ENCODE results near the gene PLEKHA4.

PLEKHA4 gene, protein sequence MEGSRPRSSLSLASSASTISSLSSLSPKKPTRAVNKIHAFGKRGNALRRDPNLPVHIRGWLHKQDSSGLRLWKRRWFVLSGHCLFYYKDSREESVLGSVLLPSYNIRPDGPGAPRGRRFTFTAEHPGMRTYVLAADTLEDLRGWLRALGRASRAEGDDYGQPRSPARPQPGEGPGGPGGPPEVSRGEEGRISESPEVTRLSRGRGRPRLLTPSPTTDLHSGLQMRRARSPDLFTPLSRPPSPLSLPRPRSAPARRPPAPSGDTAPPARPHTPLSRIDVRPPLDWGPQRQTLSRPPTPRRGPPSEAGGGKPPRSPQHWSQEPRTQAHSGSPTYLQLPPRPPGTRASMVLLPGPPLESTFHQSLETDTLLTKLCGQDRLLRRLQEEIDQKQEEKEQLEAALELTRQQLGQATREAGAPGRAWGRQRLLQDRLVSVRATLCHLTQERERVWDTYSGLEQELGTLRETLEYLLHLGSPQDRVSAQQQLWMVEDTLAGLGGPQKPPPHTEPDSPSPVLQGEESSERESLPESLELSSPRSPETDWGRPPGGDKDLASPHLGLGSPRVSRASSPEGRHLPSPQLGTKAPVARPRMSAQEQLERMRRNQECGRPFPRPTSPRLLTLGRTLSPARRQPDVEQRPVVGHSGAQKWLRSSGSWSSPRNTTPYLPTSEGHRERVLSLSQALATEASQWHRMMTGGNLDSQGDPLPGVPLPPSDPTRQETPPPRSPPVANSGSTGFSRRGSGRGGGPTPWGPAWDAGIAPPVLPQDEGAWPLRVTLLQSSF

DNA sequence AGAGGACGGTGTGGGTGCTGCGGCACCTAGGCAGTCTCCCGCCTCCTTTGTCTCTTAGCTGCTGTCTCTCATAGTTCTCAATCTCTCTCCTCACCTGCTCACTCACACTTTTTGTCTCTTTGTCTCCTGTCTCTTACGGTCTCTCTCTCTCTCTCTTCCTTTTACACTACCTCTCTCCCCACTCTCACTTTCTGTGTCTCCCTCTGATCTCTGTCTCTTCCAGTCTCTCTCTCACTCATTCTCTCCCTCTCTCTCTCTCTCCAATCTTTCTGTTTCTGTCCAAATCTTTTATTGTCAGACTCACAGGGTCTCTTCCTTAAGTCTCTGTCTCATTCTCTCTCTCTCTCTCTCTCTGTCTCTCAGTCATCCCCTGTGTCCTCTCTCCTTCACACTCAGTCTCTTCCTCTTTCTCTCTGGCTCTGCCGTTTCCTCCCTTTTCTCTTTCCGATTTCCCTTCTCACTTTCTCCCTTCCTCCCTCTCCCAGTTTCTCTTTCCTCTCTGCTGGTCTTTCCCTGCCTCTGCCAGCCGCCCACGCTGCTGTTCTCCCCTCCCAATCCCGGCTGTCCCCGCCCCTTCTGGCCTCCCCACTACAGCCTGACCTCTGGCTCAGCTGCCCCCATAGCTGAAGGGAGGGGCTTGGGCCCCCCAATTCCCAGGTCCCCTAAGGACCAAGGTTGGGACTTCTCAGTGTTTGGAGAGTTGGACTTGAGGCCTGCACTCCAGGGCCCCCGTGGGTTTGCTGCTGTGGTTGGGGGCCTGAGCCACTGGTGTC is at the start of gene PLEKHA4:
PLEKHA4 (minus strand) TSS at position 504 of the 773 bp plus-strand sequence. CDS start 997 bp downstream, outside the sequence.
- TF ChIP-seq, protein P1, sequence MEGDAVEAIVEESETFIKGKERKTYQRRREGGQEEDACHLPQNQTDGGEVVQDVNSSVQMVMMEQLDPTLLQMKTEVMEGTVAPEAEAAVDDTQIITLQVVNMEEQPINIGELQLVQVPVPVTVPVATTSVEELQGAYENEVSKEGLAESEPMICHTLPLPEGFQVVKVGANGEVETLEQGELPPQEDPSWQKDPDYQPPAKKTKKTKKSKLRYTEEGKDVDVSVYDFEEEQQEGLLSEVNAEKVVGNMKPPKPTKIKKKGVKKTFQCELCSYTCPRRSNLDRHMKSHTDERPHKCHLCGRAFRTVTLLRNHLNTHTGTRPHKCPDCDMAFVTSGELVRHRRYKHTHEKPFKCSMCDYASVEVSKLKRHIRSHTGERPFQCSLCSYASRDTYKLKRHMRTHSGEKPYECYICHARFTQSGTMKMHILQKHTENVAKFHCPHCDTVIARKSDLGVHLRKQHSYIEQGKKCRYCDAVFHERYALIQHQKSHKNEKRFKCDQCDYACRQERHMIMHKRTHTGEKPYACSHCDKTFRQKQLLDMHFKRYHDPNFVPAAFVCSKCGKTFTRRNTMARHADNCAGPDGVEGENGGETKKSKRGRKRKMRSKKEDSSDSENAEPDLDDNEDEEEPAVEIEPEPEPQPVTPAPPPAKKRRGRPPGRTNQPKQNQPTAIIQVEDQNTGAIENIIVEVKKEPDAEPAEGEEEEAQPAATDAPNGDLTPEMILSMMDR (IDR thresholded peaks at IDR 0.05) = no peak

DNA sequence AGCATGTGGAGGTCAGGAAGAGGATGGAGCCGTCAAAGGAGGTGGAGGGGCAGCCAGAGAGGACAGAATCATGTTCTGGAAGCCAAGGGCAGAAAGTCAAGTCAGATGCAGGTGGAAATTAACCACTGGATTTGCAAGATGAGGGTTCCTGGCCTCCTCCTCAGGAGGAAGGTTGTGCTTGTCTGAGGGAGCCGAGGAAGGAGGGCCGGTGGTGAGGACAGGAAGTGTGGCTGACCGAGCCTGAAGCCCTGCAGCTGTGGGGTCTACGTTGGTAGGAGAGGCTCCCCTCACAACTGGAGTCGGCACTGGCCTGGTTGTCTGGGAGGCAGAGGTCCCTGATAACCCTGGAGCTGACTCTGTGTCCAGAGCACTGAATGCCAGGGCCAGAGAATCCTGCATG is 49.7 kb upstream of the PLEKHA4 start:
- TF ChIP-seq, protein P1 (IDR thresholded peaks at IDR 0.05) = no peak

DNA sequence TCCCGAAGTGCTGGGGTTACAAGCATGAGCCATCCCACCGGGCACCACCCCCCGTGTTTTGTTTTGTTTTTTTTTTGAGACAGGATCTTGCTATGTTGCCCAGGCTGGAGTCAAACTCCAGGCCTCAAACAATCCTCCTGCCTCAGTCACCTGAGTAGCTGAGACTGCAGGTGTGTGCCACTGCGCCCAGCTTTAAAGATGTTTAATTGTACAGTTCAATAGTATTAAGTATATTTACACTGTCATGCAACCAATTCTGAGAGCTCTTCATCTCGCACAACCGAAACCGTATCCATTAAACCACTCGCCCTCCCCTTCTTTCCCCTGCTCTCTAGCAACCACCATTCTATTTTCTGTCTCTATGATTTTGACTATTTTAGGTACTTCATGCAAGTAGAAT is 47.3 kb upstream of the PLEKHA4 start:
- TF ChIP-seq, protein P1 (IDR thresholded peaks at IDR 0.05) = no peak

DNA sequence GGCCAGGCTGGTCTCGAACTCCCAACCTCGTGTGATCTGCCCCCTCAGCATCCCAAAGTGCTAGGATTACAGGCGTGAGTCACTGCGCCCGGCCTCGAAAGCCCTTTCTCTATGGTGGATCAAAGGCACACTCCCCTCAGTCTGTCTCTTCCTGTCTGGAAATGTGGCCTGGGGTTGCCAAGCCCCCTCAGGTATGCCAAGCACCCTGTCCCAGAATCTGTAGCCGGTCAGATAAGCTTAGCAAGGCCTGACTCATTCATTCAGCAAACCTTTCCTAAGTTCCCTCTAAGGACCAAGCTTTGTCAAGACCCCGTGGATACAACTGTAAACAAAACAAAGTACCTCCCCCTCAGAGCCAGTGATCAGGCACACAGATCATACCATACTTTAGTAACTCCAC is 45.8 kb upstream of the PLEKHA4 start:
- TF ChIP-seq, protein P1 (IDR thresholded peaks at IDR 0.05) = no peak

DNA sequence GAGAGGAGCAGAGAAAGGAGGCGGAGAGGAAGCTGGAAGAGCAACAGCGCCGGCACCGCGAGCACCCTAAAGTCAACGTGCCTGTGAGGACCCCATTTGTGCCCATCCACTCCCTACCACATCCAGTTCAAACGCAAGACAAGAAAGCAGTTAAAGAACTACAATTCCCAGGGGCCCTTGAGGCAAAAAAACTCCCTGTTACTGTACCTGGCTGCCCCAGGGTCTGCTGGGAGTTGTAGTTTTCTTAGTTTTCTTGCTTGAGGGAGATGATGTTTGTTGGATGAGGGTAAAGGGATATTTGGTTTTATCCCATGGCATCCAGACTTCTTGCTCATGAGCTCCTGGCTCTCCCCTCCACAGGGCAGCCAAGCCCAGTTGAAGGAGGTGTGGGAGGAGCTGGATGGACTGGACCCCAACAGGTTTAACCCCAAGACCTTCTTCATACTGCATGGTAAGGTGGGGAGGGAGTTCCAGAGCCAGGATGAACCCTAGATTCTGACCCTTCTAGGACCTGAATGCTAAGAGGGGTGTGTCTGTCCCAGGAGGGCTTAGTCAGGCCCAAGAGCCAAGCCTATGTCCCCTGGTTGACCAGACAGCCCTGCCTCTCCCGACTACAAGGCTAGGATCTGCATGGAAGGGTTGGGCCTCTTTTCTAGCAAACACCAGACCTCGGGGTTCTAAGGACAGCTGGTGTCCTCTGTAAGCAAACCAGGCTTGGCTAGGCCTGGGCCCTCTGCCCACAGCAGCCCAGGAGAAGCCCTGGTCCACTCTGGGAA is 44.9 kb upstream of the PLEKHA4 start:
- TF ChIP-seq, protein P1 (IDR thresholded peaks at IDR 0.05) = no peak

DNA sequence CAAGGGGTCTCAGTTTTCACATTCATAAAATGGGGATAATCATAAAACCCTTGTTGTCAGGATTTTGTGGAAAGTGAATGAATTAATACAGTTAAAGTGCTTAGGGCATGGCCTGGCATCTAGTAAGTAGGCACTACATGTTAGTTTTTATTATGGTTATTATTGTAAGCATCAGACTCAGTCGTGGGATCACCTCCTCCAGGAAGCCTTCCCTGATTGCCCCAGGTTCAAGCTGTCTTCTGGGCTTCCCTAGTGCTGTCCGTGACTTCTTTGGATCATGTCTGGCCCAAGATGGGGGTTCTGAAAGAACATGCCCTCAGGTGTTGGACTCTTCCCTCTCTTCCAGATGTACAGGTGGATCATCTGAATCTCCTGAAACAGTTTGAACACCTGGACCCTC is 42.4 kb upstream of the PLEKHA4 start:
- TF ChIP-seq, protein P1 (IDR thresholded peaks at IDR 0.05) = no peak

DNA sequence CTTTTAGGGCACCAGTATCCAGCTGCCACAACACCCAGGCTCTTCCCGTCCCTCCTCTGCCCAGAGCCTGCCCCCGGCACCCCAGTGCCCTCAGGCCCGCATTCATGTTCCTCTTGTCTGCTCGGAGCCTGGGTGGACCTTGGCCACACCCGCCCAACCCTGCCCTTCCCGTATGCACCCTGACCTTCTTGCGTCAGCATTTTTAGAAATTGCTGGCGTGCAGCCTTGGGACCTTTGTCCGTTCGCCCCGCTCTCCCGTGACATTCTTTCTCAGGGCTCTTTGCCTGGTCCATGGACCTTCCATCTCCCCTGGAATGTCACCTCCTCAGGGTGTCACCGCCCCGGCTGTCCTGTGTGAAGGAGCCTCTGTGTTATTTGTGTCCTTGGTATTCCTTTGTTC is 39.3 kb upstream of the PLEKHA4 start:
- TF ChIP-seq, protein P1 (IDR thresholded peaks at IDR 0.05) = no peak

Data from LNCAP (cell line).